ENCODE measurements around the gene SFT2D3. TPM values are rescaled to one million over a fixed set of nuclear protein-coding genes. Genes with fewer than 3 reads are reported as not detected.

Gene SFT2D3
- total and polyA plus RNA-seq, 2 of the 13 experiments (the other 11 are each of a cell fraction or from before 2014, with no cell fraction given), result 8.3 to 9.4 TPM

DNA sequence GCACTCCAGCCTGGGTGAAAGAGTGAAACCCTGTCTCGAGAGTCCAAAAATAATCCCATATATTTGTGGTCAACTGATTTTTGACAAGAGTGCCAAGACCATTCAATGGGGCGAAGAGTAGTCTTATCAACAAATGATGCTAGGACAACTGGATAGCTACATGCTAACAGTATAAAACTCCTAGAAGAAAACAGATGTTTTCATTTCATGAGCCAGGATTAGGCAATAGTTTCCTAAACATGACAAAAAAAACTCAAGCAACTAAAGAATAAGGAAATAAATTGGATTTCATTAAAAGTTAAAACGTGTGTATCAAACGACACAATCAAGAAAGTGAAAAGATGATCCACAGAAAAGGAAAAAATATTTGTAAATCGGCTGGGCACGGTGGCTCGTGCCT, 32.2 kb upstream of the SFT2D3 start:
- Histone ChIP-seq H3K4me3 (replicated peaks in 1 of 3; ENCODE audit: insufficient read depth in 1 of 3, low read depth in 2 of 3, low read length in 3 of 3) (no peak overlapping the region), H3K9me3 (ENCODE audit: low read length) (no peaks in the 10 kb centered on the region), H3K27ac (ENCODE audit: extremely low read length, insufficient read depth, low read length) (no peak overlapping the region), H4K20me1 (ENCODE audit: insufficient read depth, low read length) (no peaks in the 10 kb centered on the region), H2AFZ (ENCODE audit: low read length) (no peak overlapping the region), H3K4me2 (ENCODE audit: low read depth, low read length) (no peak overlapping the region), H3K4me1 (ENCODE audit: insufficient read depth, low read length) (peaks cover 12% of the 10 kb centered on the region), H3K27me3 (ENCODE audit: control insufficient read depth in 1 of 2, insufficient read depth in 2 of 2, low read length in 2 of 2) (peaks cover 3 to 49% of the 10 kb centered on the region in 2 experiments), H3K79me2 (ENCODE audit: insufficient read depth, low read length) (no peaks in the 10 kb centered on the region), H3K9ac (ENCODE audit: insufficient read depth, low read depth, low read length) (no peak overlapping the region), H3K36me3 (replicated peaks in 1 of 2; ENCODE audit: control insufficient read depth in 1 of 2, insufficient read depth in 2 of 2, low read length in 2 of 2) (no peaks in the 10 kb centered on the region)
- TF ChIP-seq, protein P1, sequence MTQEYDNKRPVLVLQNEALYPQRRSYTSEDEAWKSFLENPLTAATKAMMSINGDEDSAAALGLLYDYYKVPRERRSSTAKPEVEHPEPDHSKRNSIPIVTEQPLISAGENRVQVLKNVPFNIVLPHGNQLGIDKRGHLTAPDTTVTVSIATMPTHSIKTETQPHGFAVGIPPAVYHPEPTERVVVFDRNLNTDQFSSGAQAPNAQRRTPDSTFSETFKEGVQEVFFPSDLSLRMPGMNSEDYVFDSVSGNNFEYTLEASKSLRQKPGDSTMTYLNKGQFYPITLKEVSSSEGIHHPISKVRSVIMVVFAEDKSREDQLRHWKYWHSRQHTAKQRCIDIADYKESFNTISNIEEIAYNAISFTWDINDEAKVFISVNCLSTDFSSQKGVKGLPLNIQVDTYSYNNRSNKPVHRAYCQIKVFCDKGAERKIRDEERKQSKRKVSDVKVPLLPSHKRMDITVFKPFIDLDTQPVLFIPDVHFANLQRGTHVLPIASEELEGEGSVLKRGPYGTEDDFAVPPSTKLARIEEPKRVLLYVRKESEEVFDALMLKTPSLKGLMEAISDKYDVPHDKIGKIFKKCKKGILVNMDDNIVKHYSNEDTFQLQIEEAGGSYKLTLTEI (CRISPR knock-in tag; conservative IDR thresholded peaks at IDR 0.05), result no peak
- no peak for TF ChIP-seq NFRKB (IDR thresholded peaks at IDR 0.05)
- TF ChIP-seq, protein P2, sequence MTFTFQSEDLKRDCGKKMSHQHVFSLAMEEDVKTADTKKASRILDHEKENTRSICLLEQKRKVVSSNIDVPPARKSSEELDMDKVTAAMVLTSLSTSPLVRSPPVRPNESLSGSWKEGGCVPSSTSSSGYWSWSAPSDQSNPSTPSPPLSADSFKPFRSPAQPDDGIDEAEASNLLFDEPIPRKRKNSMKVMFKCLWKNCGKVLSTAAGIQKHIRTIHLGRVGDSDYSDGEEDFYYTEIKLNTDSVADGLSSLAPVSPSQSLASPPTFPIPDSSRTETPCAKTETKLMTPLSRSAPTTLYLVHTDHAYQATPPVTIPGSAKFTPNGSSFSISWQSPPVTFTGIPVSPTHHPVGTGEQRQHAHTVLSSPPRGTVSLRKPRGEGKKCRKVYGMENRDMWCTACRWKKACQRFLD (CRISPR knock-in tag; IDR thresholded peaks at IDR 0.05; ENCODE audit: borderline replicate concordance), result no peak
- TF ChIP-seq EHMT2 (IDR thresholded peaks at IDR 0.05; ENCODE audit: borderline replicate concordance, low read depth, low read length), result no peak
- TF ChIP-seq, protein P3, sequence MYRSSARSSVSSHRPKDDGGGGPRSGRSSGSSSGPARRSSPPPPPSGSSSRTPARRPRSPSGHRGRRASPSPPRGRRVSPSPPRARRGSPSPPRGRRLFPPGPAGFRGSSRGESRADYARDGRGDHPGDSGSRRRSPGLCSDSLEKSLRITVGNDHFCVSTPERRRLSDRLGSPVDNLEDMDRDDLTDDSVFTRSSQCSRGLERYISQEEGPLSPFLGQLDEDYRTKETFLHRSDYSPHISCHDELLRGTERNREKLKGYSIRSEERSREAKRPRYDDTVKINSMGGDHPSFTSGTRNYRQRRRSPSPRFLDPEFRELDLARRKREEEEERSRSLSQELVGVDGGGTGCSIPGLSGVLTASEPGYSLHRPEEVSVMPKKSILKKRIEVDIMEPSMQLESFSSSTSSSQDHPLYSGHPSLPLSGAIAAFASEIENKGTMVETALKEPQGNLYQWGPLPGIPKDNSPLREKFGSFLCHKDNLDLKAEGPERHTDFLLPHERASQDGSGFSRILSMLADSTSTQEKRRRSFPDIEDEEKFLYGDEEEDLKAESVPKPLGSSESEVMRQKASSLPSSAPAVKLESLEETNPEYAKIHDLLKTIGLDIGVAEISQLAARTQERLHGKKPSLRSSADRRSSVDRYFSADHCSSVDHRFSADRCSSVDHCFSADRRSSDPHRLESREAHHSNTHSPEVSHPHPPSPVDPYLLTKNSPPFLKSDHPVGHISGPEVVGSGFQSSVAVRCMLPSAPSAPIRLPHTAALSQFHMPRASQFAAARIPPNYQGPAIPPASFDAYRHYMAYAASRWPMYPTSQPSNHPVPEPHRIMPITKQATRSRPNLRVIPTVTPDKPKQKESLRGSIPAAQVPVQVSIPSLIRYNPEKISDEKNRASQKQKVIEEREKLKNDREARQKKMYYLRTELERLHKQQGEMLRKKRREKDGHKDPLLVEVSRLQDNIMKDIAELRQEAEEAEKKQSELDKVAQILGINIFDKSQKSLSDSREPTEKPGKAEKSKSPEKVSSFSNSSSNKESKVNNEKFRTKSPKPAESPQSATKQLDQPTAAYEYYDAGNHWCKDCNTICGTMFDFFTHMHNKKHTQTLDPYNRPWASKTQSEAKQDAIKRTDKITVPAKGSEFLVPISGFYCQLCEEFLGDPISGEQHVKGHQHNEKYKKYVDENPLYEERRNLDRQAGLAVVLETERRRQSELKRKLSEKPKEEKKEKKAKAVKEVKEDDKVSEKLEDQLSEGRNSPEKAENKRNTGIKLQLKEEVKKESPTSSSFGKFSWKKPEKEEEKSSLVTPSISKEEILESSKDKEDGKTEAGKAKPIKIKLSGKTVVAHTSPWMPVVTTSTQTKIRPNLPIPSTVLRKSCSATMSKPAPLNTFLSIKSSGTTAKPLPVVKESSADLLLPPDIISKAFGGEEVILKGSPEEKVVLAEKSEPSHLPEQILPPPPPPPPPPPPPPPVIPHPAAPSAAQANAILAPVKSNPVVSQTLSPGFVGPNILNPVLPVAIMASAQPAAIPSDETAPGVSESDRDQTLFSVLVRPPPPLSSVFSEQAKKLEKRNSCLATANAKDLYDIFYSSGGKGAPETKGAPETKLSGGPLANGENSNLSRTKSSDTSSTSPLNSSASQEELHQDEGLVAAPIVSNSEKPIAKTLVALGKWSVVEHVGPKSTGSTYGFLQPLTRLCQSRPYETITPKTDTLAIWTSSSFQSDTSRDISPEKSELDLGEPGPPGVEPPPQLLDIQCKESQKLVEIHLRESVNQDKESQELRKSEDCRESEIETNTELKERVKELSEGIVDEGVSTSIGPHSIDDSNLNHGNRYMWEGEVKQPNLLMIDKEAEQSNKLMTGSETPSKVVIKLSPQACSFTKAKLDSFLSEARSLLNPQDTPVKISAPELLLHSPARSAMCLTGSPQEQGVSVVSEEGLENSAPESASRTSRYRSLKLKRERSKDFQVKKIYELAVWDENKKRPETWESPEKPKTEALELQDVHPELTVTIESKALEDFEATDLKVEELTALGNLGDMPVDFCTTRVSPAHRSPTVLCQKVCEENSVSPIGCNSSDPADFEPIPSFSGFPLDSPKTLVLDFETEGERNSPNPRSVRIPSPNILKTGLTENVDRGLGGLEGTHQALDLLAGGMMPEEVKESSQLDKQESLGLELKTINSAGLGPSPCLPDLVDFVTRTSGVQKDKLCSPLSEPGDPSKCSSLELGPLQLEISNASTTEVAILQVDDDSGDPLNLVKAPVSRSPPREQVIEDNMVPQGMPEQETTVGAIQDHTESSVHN (CRISPR knock-in tag; IDR thresholded peaks at IDR 0.05), result no peak
- no peak for TF ChIP-seq RBAK (CRISPR knock-in tag; IDR thresholded peaks at IDR 0.05)
- intact Hi-C loops (cut with micrococcal nuclease; ENCODE audit: unreplicated experiment) (no loop called here), in situ Hi-C loops (cut with HindIII; ENCODE audit: extremely low pct_ligation_motif_present, low pct_unique_long_range_greater_than_20kb) (no loop called here)
- 72% methylated on average over 7 of the region's 7 CpGs for WGBS (ENCODE audit: low lambda C conversion rate)
- no peak for FAIRE-seq
- ATAC-seq, result no peak
- POLR2A ChIA-PET, result no interaction called here
- no TSS peak for BruUV-seq (replicated peaks)
- CTCF ChIA-PET (ENCODE audit: low intra/inter-chr PET ratio, low total read pairs), result no interaction called here
- DNase-seq (ENCODE audit: low spot score), result no peak

Measured in HepG2 (cell line).